Natural killer cell (primary cell): ENCODE results near the gene GARIN1A. TPM values are rescaled to one million over a fixed set of nuclear protein-coding genes. Genes with fewer than 3 reads are reported as not detected.
"Not testable (repeated sequence)": the region's sequence is repeated elsewhere in the genome, so short reads cannot be mapped to it uniquely, and the experiment has no call there.

Source experiments
- ATAC-seq, 3 donors: fragments of 150-1000 bp in 2 of 3; fragments of 200-7000 bp in 1 of 3; cut with Tn5 transposase; 1 replicate in 1 of 3; 2 replicates in 2 of 3; pipeline ENCODE4 v1.10.0; 2021; ENCODE audit warnings: mild to moderate bottlenecking in 2 of 3, moderate library complexity in 2 of 3
- DNase-seq, 2 donors: peaks; one replicate each; pipeline versions ENCODE4 v3.0.0 to v3.0.0-alpha.2; 2013 to 2021; ENCODE audit warnings: mixed read lengths in 1 of 2
- H3K27ac ChIP-seq: one replicate; pipeline ENCODE4 v1.5.1; 2013; ENCODE audit warnings: mild to moderate bottlenecking, low read length
- H3K27me3 ChIP-seq: one replicate; pipeline ENCODE4 v1.6.1; 2013; ENCODE audit warnings: low read length; ENCODE audit not compliant: control insufficient read depth, insufficient read depth
- H3K36me3 ChIP-seq: one replicate; pipeline ENCODE4 v1.6.1; 2013; ENCODE audit warnings: low read length; ENCODE audit not compliant: control insufficient read depth, insufficient read depth
- H3K4me1 ChIP-seq: one replicate; pipeline ENCODE4 v1.6.1; 2013; ENCODE audit warnings: low read length; ENCODE audit not compliant: control insufficient read depth, insufficient read depth
- H3K4me3 ChIP-seq: one replicate; pipeline ENCODE4 v1.5.1; 2013; ENCODE audit warnings: low read length
- H3K9me3 ChIP-seq: one replicate; pipeline ENCODE4 v1.6.1; 2013; ENCODE audit warnings: low read length; ENCODE audit not compliant: control insufficient read depth, insufficient read depth
- H3K27ac Mint-ChIP-seq, 2 donors: one replicate each; pipeline ENCODE4 v1.8.0; 2022; ENCODE audit warnings: mild to moderate bottlenecking in 2 of 2, mixed read lengths in 2 of 2, moderate library complexity in 1 of 2
- H3K27me3 Mint-ChIP-seq, 2 donors: one replicate each; pipeline ENCODE4 v1.8.0; 2022; ENCODE audit warnings: low read depth in 2 of 2, mixed read lengths in 2 of 2
- H3K36me3 Mint-ChIP-seq: one replicate; pipeline ENCODE4 v1.8.0; 2022; ENCODE audit warnings: mixed read lengths
- H3K4me1 Mint-ChIP-seq, 2 donors: one replicate each; pipeline ENCODE4 v1.8.0; 2022; ENCODE audit warnings: mixed read lengths in 2 of 2
- H3K4me3 Mint-ChIP-seq: one replicate; pipeline ENCODE4 v1.8.0; 2022; ENCODE audit warnings: mild to moderate bottlenecking, moderate library complexity, mixed read lengths
- H3K9me3 Mint-ChIP-seq, 2 donors: one replicate each; pipeline ENCODE4 v1.8.0; 2022; ENCODE audit warnings: mixed read lengths in 2 of 2
- CTCF ChIP-seq: fragments of 200-600 bp; IDR thresholded peaks from one replicate; pipeline ENCODE4 v1.8.0; 2022; ENCODE audit warnings: antibody characterized with exemption
- WGBS: methylation state at CpG from one replicate; pipeline ENCODE4 v1.1.7; 2013; ENCODE audit warnings: missing lambda C conversion rate; ENCODE audit not compliant: insufficient coverage; 5-methylcytosine and 5-hydroxymethylcytosine counted together
- intact Hi-C: fragments of 100-400 bp; cut with micrococcal nuclease; formaldehyde crosslinking; loops from one replicate; pipeline ENCODE4 v1.14.2; 2022
- total RNA-seq, 4 donors: library from RNA; stranded (reverse); fragments of 120-200 nt in 1 of 4; gene quantifications; one replicate each; pipeline versions ENCODE4 v1.2.3 to v1.2.4, GENCODE V29; 2013 to 2022

Gene GARIN1A
- total RNA-seq, 3 donors from 2014 or later (not counting 1 experiment from before 2014, with no cell fraction given) = 1.1 to 2.5 (median 1.1) TPM

GRCh38 chr7:128652606-128653005 is 19.5 kb upstream of the GARIN1A start:
- H3K4me1 Mint-ChIP-seq, H3K9me3 ChIP-seq, H3K4me3 ChIP-seq, H3K4me3 Mint-ChIP-seq, H3K36me3 ChIP-seq, DNase-seq, H3K27me3 Mint-ChIP-seq, intact Hi-C loops, H3K9me3 Mint-ChIP-seq, H3K36me3 Mint-ChIP-seq, ATAC-seq, H3K27me3 ChIP-seq, H3K4me1 ChIP-seq, H3K27ac ChIP-seq: not testable (repeated sequence)
- peak overlapping the region in 1 of 2 donors; percentile 42 for H3K27ac Mint-ChIP-seq
- 91% methylated on average over 18 of the region's 24 CpGs for WGBS

GRCh38 chr7:128653197-128653596 is 18.9 kb upstream of the GARIN1A start:
- H3K27me3 Mint-ChIP-seq, ATAC-seq, H3K36me3 Mint-ChIP-seq, H3K9me3 Mint-ChIP-seq, H3K27ac ChIP-seq, DNase-seq, H3K4me3 ChIP-seq, H3K4me3 Mint-ChIP-seq, H3K4me1 Mint-ChIP-seq, H3K36me3 ChIP-seq, H3K9me3 ChIP-seq, intact Hi-C loops, H3K4me1 ChIP-seq, H3K27me3 ChIP-seq: not testable (repeated sequence)
- peak overlapping the region in 1 of 2 donors; percentile 42 for H3K27ac Mint-ChIP-seq
- 95% methylated on average over 16 of the region's 16 CpGs for WGBS

GRCh38 chr7:128654080-128654479 is 18.0 kb upstream of the GARIN1A start:
- H3K36me3 ChIP-seq, H3K9me3 ChIP-seq, H3K4me3 Mint-ChIP-seq, H3K9me3 Mint-ChIP-seq, H3K4me3 ChIP-seq, ATAC-seq, H3K27me3 ChIP-seq, H3K27ac ChIP-seq, H3K27ac Mint-ChIP-seq, intact Hi-C loops, H3K36me3 Mint-ChIP-seq, H3K4me1 ChIP-seq, H3K4me1 Mint-ChIP-seq, DNase-seq, H3K27me3 Mint-ChIP-seq: not testable (repeated sequence)
- 97% methylated on average over 18 of the region's 19 CpGs for WGBS

GRCh38 chr7:128654501-128654900 is 17.6 kb upstream of the GARIN1A start:
- H3K4me1 ChIP-seq, H3K27ac Mint-ChIP-seq, H3K36me3 ChIP-seq, H3K9me3 Mint-ChIP-seq, H3K36me3 Mint-ChIP-seq, H3K4me3 Mint-ChIP-seq, H3K27me3 ChIP-seq, DNase-seq, H3K4me3 ChIP-seq, intact Hi-C loops, ATAC-seq, H3K27me3 Mint-ChIP-seq, H3K27ac ChIP-seq, H3K9me3 ChIP-seq, H3K4me1 Mint-ChIP-seq: not testable (repeated sequence)
- 97% methylated on average over 15 of the region's 18 CpGs for WGBS

- DNase-seq, H3K27me3 ChIP-seq, H3K36me3 Mint-ChIP-seq, H3K9me3 Mint-ChIP-seq, H3K4me1 ChIP-seq, H3K9me3 ChIP-seq, H3K27me3 Mint-ChIP-seq, H3K4me3 ChIP-seq, H3K36me3 ChIP-seq, H3K27ac ChIP-seq, intact Hi-C loops, H3K27ac Mint-ChIP-seq, H3K4me3 Mint-ChIP-seq, ATAC-seq, H3K4me1 Mint-ChIP-seq: not testable (repeated sequence)
- WGBS = 100% methylated on average over 1 of the region's 5 CpGs
Measured at GRCh38 chr7:128658428-128658827, 13.7 kb upstream of the GARIN1A start.

GRCh38 chr7:128660596-128660995 is 11.5 kb upstream of the GARIN1A start:
- no peak overlapping the region for H3K27ac Mint-ChIP-seq

More at GRCh38 chr7:128660596-128660995, 11.5 kb upstream of the GARIN1A start:
- intact Hi-C loops = no loop called here
- Histone ChIP-seq H3K27ac (no peak overlapping the region), H3K36me3 (no peaks in the 10 kb centered on the region), H3K4me3 (no peak overlapping the region), H3K27me3 (no peaks in the 10 kb centered on the region), H3K9me3 (peaks cover 8% of the 10 kb centered on the region), H3K4me1 (no peaks in the 10 kb centered on the region)
- Mint-ChIP-seq H3K36me3 (peaks cover 8% of the 10 kb centered on the region), H3K9me3 (peaks cover 4 to 6% of the 10 kb centered on the region in 2 donors), H3K4me3 (no peak overlapping the region), H3K27me3 (no peaks in the 10 kb centered on the region), H3K4me1 (no peaks in the 10 kb centered on the region)
- TF ChIP-seq CTCF = no peak
- 93% methylated on average over 2 of the region's 3 CpGs for WGBS
- ATAC-seq (no peak), DNase-seq (no peak)
